Kidney epithelial cell (primary cell): ENCODE results near the gene ING4. TPM values are rescaled to one million over a fixed set of nuclear protein-coding genes. Genes with fewer than 3 reads are reported as not detected.

Source experiments
- DNase-seq: peaks from one replicate; pipeline ENCODE4 v3.0.0-alpha.2; 2010; ENCODE audit warnings: low read depth
- H3K27me3 ChIP-seq: 2 replicates; pipeline ENCODE4 v1.6.0; 2011; ENCODE audit warnings: low read length; ENCODE audit not compliant: control insufficient read depth, insufficient read depth
- H3K36me3 ChIP-seq: 2 replicates; pipeline ENCODE4 v1.5.1; 2011; ENCODE audit warnings: low read length; ENCODE audit not compliant: control insufficient read depth, insufficient read depth
- H3K4me3 ChIP-seq: 2 replicates; pipeline ENCODE4 v1.5.1; 2011; ENCODE audit warnings: low read depth, mild to moderate bottlenecking, control low read depth, low read length
- CTCF ChIP-seq: IDR thresholded peaks from 2 replicates; pipeline ENCODE4 v1.5.1; 2011; ENCODE audit warnings: mild to moderate bottlenecking, moderate library complexity, low read length, control low read depth, inconsistent platforms; ENCODE audit not compliant: insufficient read depth, poor library complexity, severe bottlenecking
- total RNA-seq: library from RNA; depleted of rRNA; stranded (reverse); fragments of >200 nt; gene quantifications from 2 replicates; pipeline ENCODE4 v1.2.3, GENCODE V29; 2015

Gene ING4
- total RNA-seq, 1 donor from 2014 or later, result 34.1 TPM

GRCh38 chr12:6644257-6644596, 18.7 kb downstream of the ING4 start:
- Histone ChIP-seq H3K27me3 (no peaks in the 10 kb centered on the region), H3K4me3 (no peak overlapping the region), H3K36me3 (no peaks in the 10 kb centered on the region)
- DNase-seq, result no peak
- TF ChIP-seq CTCF, result no peak

GRCh38 chr12:6643569-6644256, 19.2 kb downstream of the ING4 start:
- no peak for TF ChIP-seq CTCF
- Histone ChIP-seq H3K36me3 (no peaks in the 10 kb centered on the region), H3K4me3 (no peak overlapping the region), H3K27me3 (no peaks in the 10 kb centered on the region)
- DNase-seq, result no peak

- Histone ChIP-seq H3K27me3 (no peaks in the 10 kb centered on the region), H3K36me3 (no peaks in the 10 kb centered on the region), H3K4me3 (no peak overlapping the region)
- DNase-seq, result no peak
- TF ChIP-seq CTCF, result no peak
Observed at GRCh38 chr12:6641131-6641530, 21.8 kb downstream of the ING4 start.

DNA sequence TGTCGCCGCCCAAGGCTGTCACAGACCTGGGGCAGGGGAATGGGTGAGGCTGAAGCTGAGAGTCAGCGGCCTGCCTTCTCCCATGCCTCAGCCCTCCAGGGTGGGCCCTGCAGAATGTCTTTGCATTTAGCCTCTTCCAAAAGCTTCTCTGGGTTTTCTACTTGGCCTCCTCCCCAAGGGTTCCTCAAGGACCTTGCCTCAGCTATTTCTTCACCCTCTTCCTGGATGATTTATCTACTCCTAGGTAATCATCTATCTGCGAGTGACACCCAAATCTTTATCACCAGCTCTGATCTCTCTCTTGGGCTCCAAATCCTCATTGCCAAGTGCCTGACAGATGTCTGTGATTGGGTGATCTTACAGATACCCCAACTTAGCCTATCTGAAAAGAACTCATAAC, 22.4 kb downstream of the ING4 start:
- Histone ChIP-seq H3K4me3 (no peak overlapping the region), H3K36me3 (no peaks in the 10 kb centered on the region), H3K27me3 (no peaks in the 10 kb centered on the region)
- DNase-seq, result no peak
- TF ChIP-seq CTCF, result no peak

- no peaks in the 10 kb centered on the region for H3K36me3 ChIP-seq
- no peak overlapping the region for H3K4me3 ChIP-seq
- no peaks in the 10 kb centered on the region for H3K27me3 ChIP-seq
- TF ChIP-seq CTCF, result no peak
- no peak for DNase-seq
Observed at GRCh38 chr12:6639151-6639801, 23.6 kb downstream of the ING4 start.

GRCh38 chr12:6638305-6638704, 24.6 kb downstream of the ING4 start:
- H3K36me3 ChIP-seq, result no peaks in the 10 kb centered on the region
- no peak for TF ChIP-seq CTCF
- no peak for DNase-seq

More at GRCh38 chr12:6638305-6638704, 24.6 kb downstream of the ING4 start:
- Histone ChIP-seq H3K27me3 (no peaks in the 10 kb centered on the region), H3K4me3 (no peak overlapping the region)
